Memory B cell (primary cell): Measurements from ENCODE around the gene NOVA2.

ENCODE experiments used
- ATAC-seq: fragments of 150-1000 bp; cut with Tn5 transposase; 2 replicates; pipeline ENCODE4 v1.10.0; 2021; ENCODE audit warnings: low read depth, mild to moderate bottlenecking, moderate library complexity
- DNase-seq, 2 donors: peaks; one replicate each; pipeline ENCODE4 v3.0.0; 2022; ENCODE audit warnings: low spot score in 2 of 2
- H3K27ac Mint-ChIP-seq: one replicate; pipeline ENCODE4 v1.8.0; 2022; ENCODE audit warnings: mild to moderate bottlenecking, moderate library complexity, mixed read lengths
- H3K27me3 Mint-ChIP-seq: one replicate; pipeline ENCODE4 v1.8.0; 2022; ENCODE audit warnings: mixed read lengths
- H3K36me3 Mint-ChIP-seq: one replicate; pipeline ENCODE4 v1.8.0; 2022; ENCODE audit warnings: mild to moderate bottlenecking, mixed read lengths
- H3K4me1 Mint-ChIP-seq: one replicate; pipeline ENCODE4 v1.8.0; 2022; ENCODE audit warnings: mixed read lengths
- H3K4me3 Mint-ChIP-seq: one replicate; pipeline ENCODE4 v1.8.0; 2022; ENCODE audit warnings: mild to moderate bottlenecking, moderate library complexity, mixed read lengths
- H3K9me3 Mint-ChIP-seq: one replicate; pipeline ENCODE4 v1.8.0; 2022; ENCODE audit warnings: mixed read lengths

Gene NOVA2

DNA sequence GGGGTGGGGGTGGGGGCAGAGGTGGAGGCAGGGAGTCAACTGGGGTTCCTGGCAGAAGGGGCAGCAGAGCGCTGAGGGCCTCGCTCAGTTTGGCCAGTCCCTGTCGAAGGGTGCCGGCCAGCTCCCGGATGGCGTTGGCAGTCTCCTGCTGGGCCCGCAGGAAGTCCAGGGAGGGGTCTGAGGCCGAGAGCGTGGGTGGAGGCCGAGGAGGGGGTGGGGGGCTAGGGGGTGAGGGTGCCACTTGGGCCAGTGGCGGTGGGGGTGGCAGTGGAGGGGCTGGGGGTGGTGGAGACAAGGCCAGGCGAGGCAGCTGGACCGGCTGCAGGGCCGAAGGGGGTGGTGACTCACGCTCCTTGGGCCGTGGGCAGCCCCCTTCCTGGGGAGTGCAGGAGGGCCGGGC lies 82.8 kb downstream of the NOVA2 start:
- Mint-ChIP-seq H3K4me3 (no peak overlapping the region), H3K36me3 (peaks cover 9% of the 10 kb centered on the region), H3K9me3 (no peaks in the 10 kb centered on the region), H3K27me3 (no peaks in the 10 kb centered on the region), H3K4me1 (peaks cover 16% of the 10 kb centered on the region), H3K27ac (no peak overlapping the region)
- ATAC-seq (no peak), DNase-seq (no peak)

DNA sequence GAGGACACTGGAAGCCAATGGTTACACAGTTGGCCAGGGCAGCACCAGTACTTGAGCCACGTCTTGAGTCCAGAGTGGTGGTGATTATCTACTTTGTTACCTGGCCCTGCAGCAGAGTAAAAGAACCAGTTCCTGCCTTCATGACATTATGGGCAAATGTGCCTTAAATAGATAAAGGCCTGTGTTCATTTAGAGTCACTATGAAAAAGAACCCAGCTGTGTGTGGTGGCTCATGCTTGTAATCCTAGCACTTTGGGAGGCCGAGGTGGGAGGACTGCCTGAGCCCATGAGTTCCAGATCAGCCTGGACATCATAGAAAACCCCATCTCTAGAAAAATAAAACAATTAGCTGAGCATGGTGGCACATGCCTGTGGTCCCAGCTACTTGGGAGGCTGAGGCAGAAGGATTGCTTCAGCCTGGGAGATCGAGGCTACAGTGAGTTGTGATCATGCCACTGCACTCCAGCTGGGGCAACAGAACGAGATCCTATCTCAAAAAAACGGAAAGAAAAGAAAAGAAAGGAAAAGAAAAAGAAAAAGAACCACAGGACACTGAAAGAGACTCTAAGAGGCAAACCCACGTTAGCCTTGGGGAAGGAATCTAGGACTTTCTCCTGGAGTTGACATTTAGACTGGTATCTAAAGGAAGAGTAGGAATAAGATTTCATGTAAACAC lies 84.3 kb downstream of the NOVA2 start:
- peaks cover 3% of the 10 kb centered on the region for H3K36me3 Mint-ChIP-seq
- no peak overlapping the region for H3K27ac Mint-ChIP-seq
- no peaks in the 10 kb centered on the region for H3K27me3 Mint-ChIP-seq
- DNase-seq (no peak), ATAC-seq (no peak)
- H3K9me3 Mint-ChIP-seq: no peaks in the 10 kb centered on the region
- H3K4me1 Mint-ChIP-seq: peaks cover 10% of the 10 kb centered on the region
- no peak overlapping the region for H3K4me3 Mint-ChIP-seq

GRCh38 chr19:45887200-45887710 lies 86.4 kb downstream of the NOVA2 start:
- DNase-seq: no peak
- H3K27ac Mint-ChIP-seq: peak overlapping the region; percentile 89
- H3K4me3 Mint-ChIP-seq: peak overlapping the region; percentile 92
- H3K27me3 Mint-ChIP-seq: no peaks in the 10 kb centered on the region
- no peaks in the 10 kb centered on the region for H3K9me3 Mint-ChIP-seq
- H3K4me1 Mint-ChIP-seq: peaks cover 9% of the 10 kb centered on the region
- no peak for ATAC-seq
- H3K36me3 Mint-ChIP-seq: peaks cover 6% of the 10 kb centered on the region

- H3K27ac Mint-ChIP-seq: peak overlapping the region; percentile 89
- DNase-seq: peak; percentile 79 to 87
- H3K27me3 Mint-ChIP-seq: peaks cover 2% of the 10 kb centered on the region
- peak; percentile 70 for ATAC-seq
- peaks cover 9% of the 10 kb centered on the region for H3K36me3 Mint-ChIP-seq
- H3K4me1 Mint-ChIP-seq: peaks cover 9% of the 10 kb centered on the region
- peak overlapping the region; percentile 92 for H3K4me3 Mint-ChIP-seq
- H3K9me3 Mint-ChIP-seq: no peaks in the 10 kb centered on the region
Measured at GRCh38 chr19:45886427-45887199, 87.1 kb downstream of the NOVA2 start.

DNA sequence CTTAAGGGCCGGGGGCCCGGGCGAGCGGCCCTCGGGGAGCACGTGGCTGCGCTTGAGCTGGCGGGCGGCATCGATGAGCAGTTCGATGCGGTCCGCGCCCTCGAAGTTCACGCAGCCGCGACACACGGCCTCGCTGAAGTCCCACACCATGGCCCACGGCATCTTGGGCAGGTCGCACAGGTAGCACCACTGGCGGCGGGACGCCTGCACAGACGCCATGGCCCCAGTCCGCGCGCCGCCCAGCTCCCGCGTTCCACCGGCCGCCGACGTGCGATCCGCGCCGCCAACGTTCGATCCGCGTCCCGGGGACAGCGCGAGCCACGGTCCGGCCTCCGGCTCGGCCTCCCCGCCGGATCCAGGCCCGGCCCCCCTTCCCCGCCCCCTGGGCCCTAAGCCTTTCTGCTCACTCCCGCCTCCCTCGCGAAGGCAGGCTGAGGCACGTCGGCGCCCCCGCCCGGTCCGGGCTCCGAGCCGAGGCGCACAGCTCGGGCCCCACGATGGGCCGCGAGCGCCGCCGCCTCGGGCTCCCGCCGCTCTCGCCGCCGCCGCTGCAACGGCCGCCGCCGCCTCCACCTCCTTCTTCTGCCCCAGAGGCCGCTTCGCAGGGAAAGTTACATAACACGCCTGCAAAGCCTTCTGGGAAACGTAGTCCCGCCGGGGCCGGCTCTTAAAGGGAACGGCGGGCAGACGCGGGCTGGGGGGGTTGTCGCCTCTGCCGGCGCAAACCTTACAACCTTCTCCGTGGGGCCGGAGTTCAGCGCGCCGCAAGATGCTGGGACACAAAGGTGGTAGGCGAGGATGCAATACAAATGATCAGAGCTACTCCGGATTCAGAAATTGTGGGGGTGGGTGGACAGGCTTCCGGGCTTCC lies 87.9 kb downstream of the NOVA2 start, which contains the start of gene IRF2BP1:
TSS of gene IRF2BP1 (minus strand) at position 586 of the 871 bp plus-strand sequence. CDS start at position 219, 367 bp downstream.
- peaks cover 6% of the 10 kb centered on the region for H3K27me3 Mint-ChIP-seq
- peaks cover 9% of the 10 kb centered on the region for H3K4me1 Mint-ChIP-seq
- peak within 1 kb of the TSS; percentile 89 for H3K27ac Mint-ChIP-seq
- peaks cover 11% of the 10 kb centered on the region for H3K36me3 Mint-ChIP-seq
- no peaks in the 10 kb centered on the region for H3K9me3 Mint-ChIP-seq
- H3K4me3 Mint-ChIP-seq: peak within 1 kb of the TSS; percentile 92
- ATAC-seq (peak; percentile 82), DNase-seq (peak; percentile 80 to 86)

GRCh38 chr19:45884682-45885555 lies 88.7 kb downstream of the NOVA2 start:
- no peak for ATAC-seq

DNA sequence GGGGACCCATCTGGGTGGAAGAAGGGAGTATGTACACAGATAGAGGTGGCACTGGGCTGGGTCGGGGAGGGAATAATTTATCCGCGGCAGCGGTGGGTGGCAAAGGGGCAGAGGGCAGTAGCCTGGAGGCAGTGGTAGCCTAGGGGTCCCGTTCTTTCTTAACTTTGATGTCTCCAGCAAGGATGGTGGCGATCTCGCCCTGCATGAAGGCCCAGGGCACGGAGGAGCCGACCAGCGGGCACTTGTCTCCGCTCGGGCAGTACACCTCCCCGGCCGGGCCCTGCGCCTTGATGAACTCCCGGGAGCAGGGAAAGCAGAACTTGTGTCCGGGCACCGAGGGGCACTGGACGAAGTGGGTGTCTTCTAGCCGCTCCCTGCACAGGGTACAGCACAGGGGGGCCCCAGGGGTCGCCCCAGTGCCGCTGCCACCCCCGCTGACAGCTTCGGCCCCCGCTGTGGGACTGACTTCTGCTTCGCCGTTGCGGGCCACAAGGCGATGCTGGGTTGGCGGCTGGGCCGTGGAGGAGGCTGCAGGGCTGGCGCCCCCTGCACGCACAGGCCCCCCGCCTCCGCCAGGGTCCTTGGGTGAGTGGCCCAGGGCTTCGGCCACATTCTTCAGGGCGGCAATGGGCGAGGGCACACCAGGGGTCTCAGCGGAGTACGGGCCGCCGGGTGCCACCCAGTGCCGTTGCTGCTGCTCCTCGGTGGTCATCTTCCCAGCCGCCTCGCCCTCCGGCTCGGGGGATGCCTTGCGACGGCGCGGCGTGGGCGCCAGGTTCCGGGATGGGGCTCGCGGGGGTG lies 89.6 kb downstream of the NOVA2 start:
- peak overlapping the region; percentile 78 for H3K4me3 Mint-ChIP-seq
- DNase-seq (no peak), ATAC-seq (no peak)
- no peaks in the 10 kb centered on the region for H3K9me3 Mint-ChIP-seq
- peak overlapping the region; percentile 66 for H3K27ac Mint-ChIP-seq
- H3K27me3 Mint-ChIP-seq: peaks cover 10% of the 10 kb centered on the region
- peaks cover 8% of the 10 kb centered on the region for H3K36me3 Mint-ChIP-seq
- peaks cover 9% of the 10 kb centered on the region for H3K4me1 Mint-ChIP-seq

More at GRCh38 chr19:45884682-45885555, 88.7 kb downstream of the NOVA2 start:
- peak in 1 of 2 donors; percentile 41 for DNase-seq
- H3K9me3 Mint-ChIP-seq: no peaks in the 10 kb centered on the region
- no peak overlapping the region for H3K27ac Mint-ChIP-seq
- H3K4me3 Mint-ChIP-seq: peak overlapping the region; percentile 44
- peaks cover 9% of the 10 kb centered on the region for H3K4me1 Mint-ChIP-seq
- peaks cover 8% of the 10 kb centered on the region for H3K36me3 Mint-ChIP-seq
- H3K27me3 Mint-ChIP-seq: peaks cover 9% of the 10 kb centered on the region
